HG02973 (cell line): ENCODE measurements around the gene IL1RAPL1.

Experiments
- ATAC-seq: cut with Tn5 transposase; IDR thresholded peaks from one replicate; pipeline ENCODE4 v1.9.1; 2021; ENCODE audit warnings: moderate library complexity; ENCODE audit not compliant: unreplicated experiment

IL1RAPL1 gene

DNA sequence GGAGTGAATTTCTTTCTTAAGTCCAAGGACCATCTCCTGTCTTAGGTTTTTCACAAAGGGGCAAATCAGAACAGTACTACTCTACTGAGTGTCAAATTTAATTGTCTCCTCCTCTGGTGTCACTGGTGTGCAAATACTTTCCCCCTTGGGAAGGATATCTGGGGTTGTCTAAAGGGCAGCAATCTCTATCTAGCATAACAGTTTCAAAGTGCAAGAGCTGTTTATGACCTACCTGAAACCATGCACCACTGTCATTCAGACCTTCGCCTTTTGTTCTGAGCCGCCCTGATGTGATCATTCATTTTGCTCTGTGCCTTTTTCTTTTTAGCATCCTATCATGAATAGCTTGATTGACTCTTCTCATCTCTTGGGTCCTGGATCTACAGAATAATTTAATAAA is 39.3 kb downstream of the IL1RAPL1 start:
- no peak for ATAC-seq

DNA sequence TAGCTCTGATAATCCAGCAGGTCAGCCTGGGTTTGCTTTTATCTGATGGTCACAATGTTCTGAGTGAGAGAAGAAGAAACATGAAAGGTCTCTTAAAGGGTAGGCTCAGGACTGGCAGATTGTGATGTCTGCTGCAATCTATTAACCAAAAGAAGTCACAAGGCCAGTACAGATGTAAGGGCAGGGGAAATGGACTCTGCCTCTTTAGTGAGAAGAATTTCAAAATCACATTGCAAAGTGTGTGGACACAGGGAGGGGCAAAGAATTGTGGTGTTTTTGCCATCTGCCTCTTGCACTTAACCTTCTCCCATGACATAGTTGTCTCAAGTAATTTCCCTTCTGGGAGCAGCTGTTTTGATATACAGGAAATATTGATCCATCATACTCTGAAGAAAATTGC is 40.9 kb downstream of the IL1RAPL1 start:
- no peak for ATAC-seq

DNA sequence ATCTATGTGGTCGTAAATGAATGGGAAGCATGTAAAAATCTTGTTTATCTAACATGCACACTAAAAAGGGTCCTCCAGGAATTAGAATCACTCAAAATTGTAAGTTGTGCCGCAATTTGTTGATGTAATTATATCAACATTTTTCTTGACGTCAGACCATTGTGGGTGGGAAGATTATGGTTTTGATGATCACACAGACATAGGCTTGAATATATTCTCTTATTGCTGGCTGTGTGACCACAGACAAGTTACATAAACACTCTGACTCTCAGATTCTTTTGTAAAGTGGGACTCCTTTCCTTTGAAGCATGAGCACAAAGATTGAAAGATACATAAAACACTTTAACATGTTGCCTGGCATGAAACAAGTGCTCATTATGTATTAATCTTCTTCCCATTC is 51.5 kb downstream of the IL1RAPL1 start:
- ATAC-seq, result no peak

GRCh38 chrX:28639451-28639850 is 52.2 kb downstream of the IL1RAPL1 start:
- ATAC-seq, result no peak

DNA sequence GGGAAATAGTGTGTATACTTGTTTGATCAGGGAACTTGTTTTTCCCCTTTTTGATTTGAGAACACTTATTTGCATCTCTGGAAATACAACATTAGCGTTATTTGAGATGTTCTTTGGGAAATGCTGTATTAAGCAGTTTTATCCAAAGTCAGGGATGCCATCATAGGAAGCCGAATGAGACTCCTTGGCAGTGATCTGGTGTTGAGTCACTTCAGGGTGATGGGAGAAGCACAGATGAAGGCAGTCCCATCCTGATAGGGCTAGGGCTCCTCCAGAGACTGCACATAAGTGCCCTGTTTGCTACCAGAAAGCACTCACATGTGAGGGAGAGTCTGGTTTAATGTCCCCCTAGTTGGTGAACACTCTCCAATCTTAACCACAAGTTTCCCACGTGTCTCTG is 62.3 kb downstream of the IL1RAPL1 start:
- ATAC-seq, result no peak

GRCh38 chrX:28651186-28651585 is 63.9 kb downstream of the IL1RAPL1 start:
- ATAC-seq, result no peak

DNA sequence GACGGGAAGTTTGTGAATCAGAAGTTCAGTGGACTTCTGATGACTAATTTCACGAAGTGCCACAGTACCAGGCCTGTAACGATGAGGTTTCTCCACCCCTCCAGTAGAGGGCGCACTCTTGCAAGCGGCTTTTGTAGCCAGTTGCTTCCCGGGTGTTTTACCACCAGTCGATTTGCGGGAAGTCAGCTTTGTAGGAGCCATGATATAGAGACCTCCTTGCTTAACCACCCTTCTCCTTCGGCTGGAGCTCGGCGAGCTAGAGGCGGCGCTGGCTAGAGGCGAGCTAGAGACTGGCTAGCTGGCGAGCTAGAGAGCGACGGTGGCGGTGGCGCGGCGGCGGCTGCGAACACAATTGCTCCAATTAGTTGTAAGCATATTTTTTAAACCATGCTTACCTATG is 72.0 kb downstream of the IL1RAPL1 start:
- no peak for ATAC-seq

DNA sequence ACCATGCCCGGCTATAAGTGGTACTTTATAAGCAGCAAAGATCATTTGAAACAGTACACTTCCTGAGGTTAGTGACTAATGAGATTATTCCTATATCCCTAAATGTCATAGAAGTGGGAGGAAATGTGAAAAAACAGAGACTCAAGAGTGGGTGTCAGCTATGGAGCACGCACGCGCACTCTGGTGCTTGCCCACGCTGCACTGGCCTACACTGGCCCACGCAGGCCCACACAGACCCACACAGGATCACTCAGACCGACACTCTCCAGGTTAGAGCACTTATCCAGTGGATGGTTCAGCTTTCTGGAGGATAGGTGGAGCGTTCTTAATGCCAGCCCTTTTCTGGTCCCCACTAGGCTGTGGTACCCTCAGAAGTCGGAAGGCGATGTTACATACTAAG is 78.5 kb downstream of the IL1RAPL1 start:
- ATAC-seq, result no peak

GRCh38 chrX:28668303-28668702 is 81.1 kb downstream of the IL1RAPL1 start:
- ATAC-seq, result no peak

DNA sequence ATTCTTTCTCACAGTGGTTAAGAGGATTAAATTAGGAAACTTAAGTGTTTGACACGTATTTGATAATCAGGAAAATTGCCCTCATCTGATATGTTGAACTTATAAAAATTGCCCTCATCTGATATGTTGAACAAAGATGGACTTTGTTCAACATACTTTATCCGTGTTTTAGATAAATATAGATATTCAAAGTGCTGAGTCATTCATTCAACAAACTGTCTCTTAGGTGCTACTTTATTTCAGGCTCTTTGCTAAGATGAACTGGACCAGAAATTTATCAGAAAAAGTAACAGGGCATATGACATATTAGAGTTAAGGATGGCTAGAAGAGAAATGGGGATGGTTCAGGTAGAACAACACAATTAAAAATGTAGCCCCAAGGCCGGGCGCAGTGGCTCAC is 81.7 kb downstream of the IL1RAPL1 start:
- ATAC-seq, result no peak

DNA sequence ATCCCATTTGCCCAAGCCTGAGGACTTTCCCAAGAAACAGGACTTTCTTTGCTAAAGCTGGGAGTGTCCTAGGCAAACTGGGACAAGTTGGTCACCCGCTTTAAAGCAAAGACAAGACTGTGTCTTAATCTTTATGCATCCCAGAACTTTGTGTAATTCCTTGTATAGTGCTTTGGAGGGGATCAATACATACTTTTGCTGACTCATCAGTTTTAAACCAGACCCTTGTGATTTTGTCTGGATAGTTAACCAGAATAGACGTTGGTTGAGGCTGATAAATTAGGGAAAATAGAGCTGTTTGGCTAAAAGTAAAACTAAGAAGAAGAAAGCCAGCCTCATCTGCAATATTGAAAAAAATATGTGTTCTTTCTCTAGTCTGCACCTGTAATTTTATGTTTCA is 82.8 kb downstream of the IL1RAPL1 start:
- ATAC-seq, result no peak

GRCh38 chrX:28675173-28675572 is 87.9 kb downstream of the IL1RAPL1 start:
- ATAC-seq, result no peak

GRCh38 chrX:28693101-28693500 is 105.9 kb downstream of the IL1RAPL1 start:
- no peak for ATAC-seq

- no peak for ATAC-seq
Observed at GRCh38 chrX:28697732-28698131, 110.5 kb downstream of the IL1RAPL1 start.

GRCh38 chrX:28701222-28701621 is 114.0 kb downstream of the IL1RAPL1 start:
- no peak for ATAC-seq

DNA sequence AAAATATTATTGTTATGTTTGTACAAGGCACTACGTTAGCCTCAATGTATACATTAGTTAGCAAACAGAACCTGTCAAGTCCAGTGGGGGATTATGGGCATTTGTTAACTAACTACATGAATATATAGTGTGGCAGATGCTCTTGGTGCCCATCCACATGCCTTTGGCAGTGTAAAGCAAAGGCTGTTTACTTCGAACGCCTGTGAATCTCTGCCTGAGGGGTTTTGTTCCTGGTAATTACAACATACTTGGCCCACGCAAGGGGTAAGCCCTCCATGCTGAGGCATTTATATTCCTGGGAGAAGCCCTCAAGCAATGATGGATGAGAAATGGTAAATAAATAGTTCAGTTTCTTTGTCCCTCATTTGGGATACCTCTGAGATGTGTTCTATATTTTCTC is 119.7 kb downstream of the IL1RAPL1 start:
- ATAC-seq, result no peak

GRCh38 chrX:28709421-28709820 is 122.2 kb downstream of the IL1RAPL1 start:
- no peak for ATAC-seq

- no peak for ATAC-seq
Observed at GRCh38 chrX:28717864-28718263, 130.6 kb downstream of the IL1RAPL1 start.

DNA sequence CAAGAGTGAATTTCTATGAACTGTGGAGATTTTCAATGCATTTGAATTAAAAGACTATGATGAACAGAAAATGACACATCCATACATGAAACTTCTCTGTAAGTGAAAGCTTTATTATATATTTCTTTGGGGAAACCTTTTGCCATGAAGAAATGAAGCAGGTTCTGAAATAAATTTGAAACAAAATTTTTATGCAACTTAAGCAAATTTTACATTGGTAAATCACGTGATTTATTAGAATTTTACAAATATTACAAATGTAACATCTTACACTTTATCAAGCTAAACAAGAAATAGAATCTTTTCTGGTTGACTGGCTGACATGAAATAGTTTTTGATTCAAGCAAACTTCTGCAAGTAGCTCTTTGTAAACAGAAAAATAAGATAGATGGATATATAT is 131.2 kb downstream of the IL1RAPL1 start:
- ATAC-seq, result no peak

DNA sequence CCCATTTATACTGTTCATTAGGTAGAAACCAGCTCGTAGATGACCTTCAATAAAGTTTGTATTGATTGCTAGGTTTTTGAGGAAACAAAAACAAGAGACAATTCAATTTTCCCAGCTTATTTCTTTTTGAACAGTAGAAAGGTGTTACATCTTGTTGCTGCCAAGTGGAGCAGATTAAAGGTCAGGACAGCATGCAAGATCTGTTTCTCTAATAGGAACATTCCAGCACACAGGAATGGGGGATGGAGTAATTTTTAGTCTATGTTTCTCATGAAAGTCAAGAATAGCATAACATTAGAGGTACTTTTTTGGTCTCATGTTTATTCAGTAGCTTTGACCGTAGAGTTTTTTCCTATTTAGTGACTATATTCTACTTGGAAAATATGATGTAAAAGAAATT is 132.4 kb downstream of the IL1RAPL1 start:
- ATAC-seq, result no peak

DNA sequence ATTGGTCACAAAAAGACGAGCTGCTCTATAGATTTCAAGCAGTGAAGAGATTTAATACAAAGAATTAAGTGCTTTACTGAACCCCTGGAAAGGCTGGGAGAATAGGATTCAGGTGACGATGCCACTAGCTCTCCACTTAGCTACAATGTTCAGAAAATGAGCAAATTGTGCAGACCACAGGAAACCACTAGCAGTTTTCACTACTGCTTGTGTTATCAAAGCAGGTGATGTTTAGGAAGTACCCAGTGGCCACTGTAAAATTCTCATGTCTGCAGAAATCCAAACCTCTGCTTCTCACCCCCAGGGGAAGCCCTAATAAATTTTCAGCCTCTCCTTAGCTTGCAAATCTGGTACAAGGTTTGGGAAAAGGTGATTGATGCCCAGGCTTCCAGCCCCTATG is 165.1 kb downstream of the IL1RAPL1 start:
- no peak for ATAC-seq

DNA sequence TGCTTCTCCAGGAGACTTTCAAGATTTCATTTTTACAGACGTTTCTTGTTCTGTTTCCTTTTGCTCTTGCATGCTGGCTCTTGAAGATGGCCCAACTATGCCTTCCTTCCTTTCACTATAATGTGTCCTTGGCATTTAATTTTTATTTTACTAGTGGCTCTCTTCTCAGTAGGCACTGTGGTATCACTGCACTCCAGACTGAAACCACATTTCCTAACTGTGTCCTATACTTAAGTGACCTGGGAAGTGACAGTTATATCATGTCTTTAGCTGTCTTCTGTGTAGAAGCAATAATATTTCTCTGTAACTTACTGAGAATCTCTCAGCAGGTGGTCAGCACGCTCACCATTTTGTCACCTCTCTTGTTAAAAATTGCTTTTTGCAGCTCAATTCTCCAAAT is 168.9 kb downstream of the IL1RAPL1 start:
- no peak for ATAC-seq

GRCh38 chrX:28756647-28757046 is 169.4 kb downstream of the IL1RAPL1 start:
- ATAC-seq, result no peak

DNA sequence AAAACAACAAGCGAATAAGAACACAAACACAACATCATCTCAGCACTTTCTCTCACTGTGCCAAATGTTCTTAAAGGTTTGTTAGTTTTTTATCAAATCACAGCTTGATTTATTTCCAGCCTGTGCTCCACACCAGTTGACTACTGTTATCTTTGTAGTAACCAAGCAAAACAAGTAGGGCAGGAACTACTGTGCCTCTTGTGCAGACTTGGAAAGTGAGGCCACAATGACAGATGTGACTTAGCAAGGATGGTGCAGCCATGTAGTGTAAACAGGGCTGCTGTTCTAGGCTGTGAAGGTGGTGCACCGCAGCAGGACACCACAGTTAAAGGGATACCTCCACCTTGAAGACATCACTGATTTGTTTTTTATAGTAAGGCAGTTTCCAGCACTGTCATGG is 170.0 kb downstream of the IL1RAPL1 start:
- no peak for ATAC-seq
